Ovary (tissue), 9 donors: Measurements from ENCODE around the gene SSTR1. TPM values are rescaled to one million over a fixed set of nuclear protein-coding genes. Genes with fewer than 3 reads are reported as not detected.

Source experiments
- DNase-seq, 5 donors: peaks; one replicate each; pipeline ENCODE4 v3.0.0-alpha.2; 2019 to 2020
- H3K27ac ChIP-seq, 2 donors: fragments of 200-600 bp; one replicate each; pipeline versions ENCODE4 v1.5.1 to v1.8.0; 2019 to 2022
- H3K27me3 ChIP-seq: fragments of 200-600 bp; one replicate; pipeline ENCODE4 v1.8.0; 2022
- H3K36me3 ChIP-seq: fragments of 200-600 bp; sonication (generic); one replicate; pipeline ENCODE4 v1.5.1; 2019
- H3K4me1 ChIP-seq: one replicate; pipeline ENCODE4 v1.8.1; 2013; ENCODE audit warnings: mild to moderate bottlenecking, moderate library complexity; ENCODE audit not compliant: insufficient read depth
- H3K4me3 ChIP-seq: fragments of 200-600 bp; sonication (generic); one replicate; pipeline ENCODE4 v1.5.1; 2017
- H3K9me3 ChIP-seq, 2 donors: fragments of 200-600 bp in 1 of 2; sonication (generic) in 1 of 2; one replicate each; pipeline versions ENCODE4 v1.5.1 to v1.8.1; 2013 to 2019; ENCODE audit warnings: mild to moderate bottlenecking in 1 of 2, moderate library complexity in 1 of 2
- CTCF ChIP-seq, 3 donors: fragments of 450-650 bp in 2 of 3; fragments of 200-600 bp in 1 of 3; IDR thresholded peaks; one replicate each; pipeline versions ENCODE4 v1.5.1 to v1.8.0; 2016 to 2022; ENCODE audit warnings: antibody characterized with exemption in 3 of 3, mild to moderate bottlenecking in 1 of 3
- EP300 ChIP-seq: sonication (generic); formaldehyde crosslinking; IDR thresholded peaks from one replicate; pipeline ENCODE4 v1.6.1; 2017; ENCODE audit warnings: antibody characterized with exemption
- POLR2A ChIP-seq: fragments of 450-650 bp; IDR thresholded peaks from one replicate; pipeline ENCODE4 v1.6.1; 2017; ENCODE audit warnings: antibody characterized with exemption, mild to moderate bottlenecking, moderate library complexity
- WGBS, 3 donors: extraction: QIAGEN DNeasy Blood & Tissue Kit in 1 of 3; methylation state at CpG; one replicate each; pipeline versions ENCODE4 v1.1.5 to v1.1.7; 2013 to 2017; 5-methylcytosine and 5-hydroxymethylcytosine counted together
- intact Hi-C, 4 donors: fragments of 100-400 bp; cut with DNase I; formaldehyde crosslinking; loops; one replicate each; pipeline versions ENCODE4 v1.11.0 to v1.15.1; 2022 to 2023
- polyA plus RNA-seq, 2 donors: library from polyadenylated mRNA; stranded (reverse); fragments of 200-250 nt in 1 of 2; fragments of 350-450 nt in 1 of 2; fragmentation: Illumina TruSeq in 1 of 2; extraction: RNeasy Lipid Tissue Mini Kit (QIAGEN cat#74804) in 1 of 2; gene quantifications; one replicate each; pipeline ENCODE4 v1.2.3, GENCODE V29; 2013 to 2014
- total RNA-seq, 7 donors: library from RNA; depleted of rRNA in 2 of 7; stranded (reverse); fragments of >200 nt in 2 of 7; fragmentation: NEBNext Ultra II Directional in 3 of 7; extraction: Animal tissue kit (Norgen Biotek cat#: 25700) in 3 of 7; gene quantifications; one replicate each; pipeline versions ENCODE4 v1.1.0 to v1.2.4, GENCODE V29; 2016 to 2023
- donor health status: DM: no; HTN: no; CAD: no; lungs with moderate emphysema.
- donor health status: DM: no; HTN: no; CAD: no.
- donor health status: Bipolar disorder and iron deficiency.
- donor health status: DM: yes; HTN: yes; CAD: no.
- donor health status: DM: no; HTN: no; CAD: no.
- donor health status: DM: yes; HTN: yes; CAD: no.

SSTR1 gene
- total and polyA plus RNA-seq, 9 donors = 0.48 to 2.3 (median 1.3) TPM

- no peak overlapping the region for H3K27ac ChIP-seq
- no peaks in the 10 kb centered on the region for H3K4me1 ChIP-seq
- no peak overlapping the region for H3K4me3 ChIP-seq
- no peaks in the 10 kb centered on the region for H3K27me3 ChIP-seq
- TF ChIP-seq CTCF (IDR thresholded peaks at IDR 0.05) (no peak), POLR2A (no peak), EP300 (no peak)
- no peaks in the 10 kb centered on the region for H3K9me3 ChIP-seq
- no peaks in the 10 kb centered on the region for H3K36me3 ChIP-seq
- intact Hi-C loops = no loop called here
- DNase-seq = no peak
Observed at GRCh38 chr14:38224338-38224737, 16.6 kb downstream of the SSTR1 start.

- Histone ChIP-seq H3K27me3 (no peaks in the 10 kb centered on the region), H3K4me1 (no peaks in the 10 kb centered on the region), H3K27ac (no peak overlapping the region), H3K4me3 (no peak overlapping the region), H3K36me3 (no peaks in the 10 kb centered on the region), H3K9me3 (no peaks in the 10 kb centered on the region)
- WGBS, 3 donors = 64 to 71% (median 70%) methylated on average over 2 of the region's 2 CpGs
- TF ChIP-seq EP300 (no peak), CTCF (IDR thresholded peaks at IDR 0.05) (no peak), POLR2A (no peak)
- intact Hi-C loops = no loop called here
- no peak for DNase-seq
Observed at GRCh38 chr14:38225946-38226345, 18.2 kb downstream of the SSTR1 start.

DNA sequence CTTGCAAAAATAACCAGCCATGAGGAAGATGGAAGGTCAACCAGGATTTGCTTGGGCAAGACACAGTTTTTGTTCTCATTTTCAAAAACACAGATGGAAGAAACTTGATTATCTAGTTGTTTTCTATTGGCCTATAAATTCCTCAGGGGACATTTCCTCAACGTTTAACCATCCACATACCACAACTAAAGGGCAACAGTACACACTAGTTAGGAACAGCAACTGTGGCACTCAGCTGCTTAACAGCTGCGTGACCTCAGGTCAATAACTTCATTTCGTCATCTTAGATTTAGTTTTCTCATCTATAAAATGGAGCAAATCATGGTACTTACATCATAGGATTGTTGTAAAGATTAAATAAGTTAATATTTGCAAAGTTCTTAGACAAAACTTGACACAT, 18.7 kb downstream of the SSTR1 start:
- H3K4me3 ChIP-seq = no peak overlapping the region
- 66 to 77% (median 73%) methylated on average over 3 of the region's 3 CpGs for WGBS, 3 donors
- no peak for DNase-seq
- no peaks in the 10 kb centered on the region for H3K9me3 ChIP-seq
- no peaks in the 10 kb centered on the region for H3K4me1 ChIP-seq
- intact Hi-C loops = no loop called here
- TF ChIP-seq POLR2A (no peak), CTCF (IDR thresholded peaks at IDR 0.05) (no peak), EP300 (no peak)
- no peaks in the 10 kb centered on the region for H3K36me3 ChIP-seq
- no peak overlapping the region for H3K27ac ChIP-seq
- no peaks in the 10 kb centered on the region for H3K27me3 ChIP-seq

DNA sequence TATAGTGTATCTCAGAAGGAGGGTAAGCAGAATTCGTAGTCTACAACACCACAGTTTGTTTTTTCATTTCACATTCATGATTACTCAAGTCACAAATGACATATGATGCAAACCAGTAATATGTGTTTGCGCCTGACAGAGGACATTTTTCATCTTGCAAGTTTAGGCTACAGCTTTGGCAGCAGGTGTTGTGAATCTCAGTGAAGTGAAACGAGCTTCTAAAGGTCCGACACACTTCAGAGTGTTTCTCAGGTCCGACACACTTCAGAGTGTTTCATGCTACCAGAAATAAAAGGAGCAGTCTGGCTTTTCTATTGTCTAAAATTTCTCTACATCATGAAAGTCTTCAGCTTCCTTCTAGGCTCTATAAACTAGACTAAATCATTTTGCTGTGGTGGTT, 25.5 kb downstream of the SSTR1 start:
- intact Hi-C loops = no loop called here
- 63 to 69% (median 67%) methylated on average over 5 of the region's 5 CpGs for WGBS, 3 donors
- no peak overlapping the region for H3K27ac ChIP-seq
- no peak overlapping the region for H3K4me3 ChIP-seq
- TF ChIP-seq CTCF (IDR thresholded peaks at IDR 0.05) = no peak
- TF ChIP-seq EP300 = no peak
- TF ChIP-seq POLR2A = no peak
- H3K27me3 ChIP-seq = no peaks in the 10 kb centered on the region
- H3K9me3 ChIP-seq = no peaks in the 10 kb centered on the region
- H3K4me1 ChIP-seq = no peaks in the 10 kb centered on the region
- no peaks in the 10 kb centered on the region for H3K36me3 ChIP-seq
- DNase-seq = no peak

DNA sequence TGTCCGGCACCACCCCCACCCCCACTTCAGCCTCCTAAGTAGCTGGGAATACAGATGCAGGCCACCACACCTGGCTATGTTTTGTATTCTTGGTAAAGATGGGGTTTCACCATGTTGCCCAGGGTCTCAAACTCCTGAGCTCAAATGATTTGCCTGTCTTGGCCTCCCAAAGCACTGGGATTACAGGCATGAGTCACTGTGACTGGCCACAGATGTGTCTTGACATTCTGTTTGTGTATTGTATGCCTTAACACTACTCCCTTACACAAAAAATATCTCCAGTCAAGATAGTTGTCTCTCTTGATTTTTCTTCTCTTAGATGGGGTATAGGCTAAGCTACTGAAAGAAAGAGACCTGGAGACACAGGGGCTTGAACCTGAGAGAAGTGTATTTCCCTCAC, 30.6 kb downstream of the SSTR1 start:
- Histone ChIP-seq H3K27me3 (no peaks in the 10 kb centered on the region), H3K9me3 (no peaks in the 10 kb centered on the region), H3K4me3 (no peak overlapping the region), H3K4me1 (no peaks in the 10 kb centered on the region), H3K27ac (no peak overlapping the region), H3K36me3 (no peaks in the 10 kb centered on the region)
- intact Hi-C loops = no loop called here
- no peak for DNase-seq
- no peak for TF ChIP-seq EP300
- no peak for TF ChIP-seq CTCF (IDR thresholded peaks at IDR 0.05)
- TF ChIP-seq POLR2A = no peak
- WGBS, 3 donors = 71 to 86% (median 84%) methylated on average over 1 of the region's 1 CpG
